Activated CD8-positive, alpha-beta memory T cell treated with anti-CD3 and anti-CD28 coated beads, Interleukin-2, amount 50 U/mL, for 4 hours (primary cell): ENCODE measurements around the gene ALKBH3.

Experiments used
- DNase-seq: peaks from one replicate; pipeline ENCODE4 v3.0.0-alpha.2; 2020

The ALKBH3 gene

DNA sequence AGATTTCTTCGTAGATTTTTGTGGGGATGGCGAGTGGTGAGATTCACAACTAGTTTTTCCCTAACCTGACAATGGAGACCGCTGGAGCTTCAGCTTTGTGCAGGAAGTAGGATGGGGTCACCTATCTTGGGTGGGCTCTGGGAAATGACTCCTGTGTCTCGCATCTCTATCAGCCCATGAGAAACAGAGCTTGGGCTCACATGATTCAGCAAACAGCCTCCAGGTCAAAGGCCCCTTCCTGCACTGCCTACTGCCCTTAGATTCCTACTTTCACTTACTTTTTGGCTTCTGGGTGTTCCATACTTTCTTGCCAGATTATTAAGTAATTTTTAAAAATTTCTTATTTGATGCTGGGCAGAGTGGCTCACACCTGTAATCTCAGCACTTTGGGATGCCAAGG, 88.1 kb downstream of the ALKBH3 start:
- no peak for DNase-seq

DNA sequence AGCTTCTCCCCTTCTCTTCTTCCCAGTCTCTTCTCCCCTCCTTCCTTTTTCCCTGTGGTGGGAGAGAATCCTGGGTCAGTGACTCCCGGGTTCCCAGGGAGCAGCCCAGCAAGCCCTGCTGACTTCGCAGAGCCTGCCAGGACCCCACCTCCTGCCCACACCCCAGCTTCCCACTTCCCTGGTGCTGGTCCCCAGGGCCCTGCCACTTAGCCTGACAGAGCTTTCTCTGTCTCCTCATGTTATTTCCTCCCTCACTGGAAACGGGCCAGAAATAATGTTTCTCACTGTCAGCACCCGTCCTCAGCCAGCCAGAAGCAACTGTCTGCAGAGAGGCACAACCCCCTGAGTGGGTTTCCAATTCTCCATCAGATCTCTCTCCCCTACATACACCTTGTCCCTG, 88.9 kb downstream of the ALKBH3 start:
- no peak for DNase-seq
